GM19395 (cell line): ENCODE results near the gene PYGB.

Source experiments
- ATAC-seq: cut with Tn5 transposase; IDR thresholded peaks from one replicate; pipeline ENCODE4 v1.9.1; 2021; ENCODE audit warnings: mild to moderate bottlenecking, moderate library complexity; ENCODE audit not compliant: unreplicated experiment

The PYGB gene

DNA sequence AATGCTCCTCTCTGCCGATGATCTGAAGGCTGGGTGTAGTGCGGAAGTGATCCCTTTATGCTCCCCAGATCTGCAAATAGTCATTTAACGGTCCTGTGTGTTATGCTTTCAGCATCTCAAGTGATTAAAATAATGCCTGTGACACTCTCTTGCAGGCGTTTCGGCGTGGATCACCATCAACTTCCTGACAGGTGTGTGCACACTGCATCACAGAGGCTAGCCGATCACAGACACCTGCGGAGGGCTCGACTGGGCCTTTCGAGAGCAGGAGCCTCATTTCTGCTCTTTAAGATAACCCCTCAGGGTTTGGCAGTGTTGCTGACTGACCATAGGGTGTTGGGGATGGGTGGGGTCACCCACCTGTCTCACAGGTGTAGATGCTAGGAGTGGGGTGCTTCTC is 32.4 kb upstream of the PYGB start:
- no peak for ATAC-seq

DNA sequence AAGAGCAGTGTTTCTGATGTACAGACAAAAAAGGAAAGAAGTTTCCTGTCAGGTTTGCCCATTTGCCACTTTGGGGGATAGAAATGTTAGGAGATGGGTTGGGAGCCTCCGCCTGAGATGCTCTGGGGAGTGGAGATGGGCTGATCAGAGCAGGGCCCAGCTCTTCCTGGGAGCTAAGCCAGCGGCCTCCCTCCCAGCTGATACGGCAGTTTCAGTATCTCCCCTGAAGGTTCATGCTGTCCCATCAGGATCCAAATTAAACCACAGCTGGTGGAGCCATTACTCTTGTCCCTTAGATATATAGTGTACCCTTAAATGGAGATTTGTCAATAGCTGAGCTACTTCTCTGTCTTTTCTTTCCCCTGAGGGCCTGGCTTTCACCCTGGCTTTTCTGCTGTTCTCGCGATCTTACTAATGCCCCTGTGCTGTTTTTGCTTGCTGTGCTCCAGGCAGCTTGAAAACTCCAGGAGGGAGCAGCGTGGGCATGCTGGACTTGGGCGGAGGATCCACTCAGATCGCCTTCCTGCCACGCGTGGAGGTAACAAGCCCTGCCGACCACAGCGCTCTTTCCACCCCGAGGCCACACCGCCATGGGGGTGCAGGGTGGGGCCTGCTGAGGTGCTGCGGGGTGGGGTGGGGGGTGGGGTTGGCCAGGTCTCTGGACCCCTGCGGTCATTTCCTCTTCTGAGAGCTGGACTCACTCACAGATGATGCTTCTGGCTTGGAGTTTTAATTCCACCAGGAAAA is 31.5 kb upstream of the PYGB start:
- ATAC-seq = no peak

DNA sequence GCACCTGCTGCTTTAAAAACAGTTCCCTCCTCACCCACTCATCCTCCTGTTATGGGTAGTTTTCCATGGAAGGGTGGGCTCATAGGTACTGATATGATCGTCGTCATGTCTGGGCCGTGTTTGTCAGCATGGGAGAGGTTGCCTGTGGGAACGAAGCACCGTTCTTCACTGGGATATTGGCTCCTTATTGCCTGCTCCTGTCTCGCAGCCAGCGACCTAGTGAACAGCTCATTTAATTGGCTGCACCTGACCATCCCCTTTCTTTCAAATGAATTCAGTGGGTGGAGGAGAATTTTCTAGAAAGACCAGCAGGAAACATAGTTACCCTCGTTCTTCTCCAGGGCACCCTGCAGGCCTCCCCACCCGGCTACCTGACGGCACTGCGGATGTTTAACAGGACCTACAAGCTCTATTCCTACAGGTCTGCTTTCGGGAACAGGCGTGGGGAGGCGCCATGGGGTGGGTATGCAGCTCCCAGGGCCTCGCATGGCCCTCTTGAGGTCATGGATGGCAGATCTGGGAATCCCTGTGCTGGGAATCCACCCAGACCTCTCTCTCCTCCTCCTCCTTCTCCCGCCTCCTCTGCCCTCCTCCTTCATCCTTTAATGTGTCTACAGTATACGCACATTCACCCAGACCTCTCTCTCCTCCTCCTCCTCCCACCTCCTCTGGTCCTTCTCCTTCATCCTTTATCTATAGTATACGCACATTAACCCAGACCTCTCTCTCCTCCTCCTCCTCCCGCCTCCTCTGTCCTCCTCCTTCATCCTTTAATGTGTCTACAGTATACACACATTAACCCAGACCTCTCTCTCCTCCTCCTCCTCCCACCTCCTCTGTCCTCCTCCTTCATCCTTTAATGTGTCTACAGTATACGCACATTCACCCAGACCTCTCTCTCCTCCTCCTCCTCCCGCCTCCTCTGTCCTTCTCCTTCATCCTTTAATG is 30.4 kb upstream of the PYGB start:
- ATAC-seq = no peak

DNA sequence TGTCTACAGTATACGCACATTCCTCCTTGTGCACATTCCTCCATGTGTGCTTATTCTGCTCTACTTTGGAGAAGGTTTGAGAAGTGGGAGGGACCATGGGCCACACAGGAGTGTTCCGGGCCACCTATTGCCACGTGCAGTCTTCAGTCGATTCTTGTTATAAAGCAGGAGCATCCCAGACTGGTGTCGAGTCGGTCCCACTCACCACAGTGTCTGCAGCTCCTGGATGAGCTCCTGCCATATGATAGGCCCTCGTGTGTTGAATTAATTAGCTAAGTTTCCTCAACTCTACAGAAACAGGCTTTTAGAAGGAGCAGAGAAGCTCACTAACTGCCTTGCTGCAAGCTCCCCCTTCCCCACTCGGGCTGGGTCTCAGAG is 29.8 kb upstream of the PYGB start:
- no peak for ATAC-seq

DNA sequence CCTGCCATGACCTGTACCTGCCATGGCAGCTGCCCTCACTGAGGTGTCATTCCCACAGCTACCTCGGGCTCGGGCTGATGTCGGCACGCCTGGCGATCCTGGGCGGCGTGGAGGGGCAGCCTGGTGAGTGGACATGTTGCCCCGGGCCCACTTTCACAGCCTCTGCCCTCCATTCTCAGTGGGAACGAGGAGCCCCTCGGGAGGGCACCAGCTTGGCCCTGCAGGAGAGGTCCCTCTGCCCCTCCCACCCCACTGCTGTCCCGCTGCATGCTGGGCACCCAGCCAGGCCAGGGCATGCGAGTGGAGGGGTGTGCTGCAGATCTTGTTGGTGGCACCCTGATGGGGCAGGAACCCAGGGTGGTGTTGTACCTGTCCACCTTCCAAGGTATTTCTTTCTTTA is 29.4 kb upstream of the PYGB start:
- ATAC-seq = no peak

DNA sequence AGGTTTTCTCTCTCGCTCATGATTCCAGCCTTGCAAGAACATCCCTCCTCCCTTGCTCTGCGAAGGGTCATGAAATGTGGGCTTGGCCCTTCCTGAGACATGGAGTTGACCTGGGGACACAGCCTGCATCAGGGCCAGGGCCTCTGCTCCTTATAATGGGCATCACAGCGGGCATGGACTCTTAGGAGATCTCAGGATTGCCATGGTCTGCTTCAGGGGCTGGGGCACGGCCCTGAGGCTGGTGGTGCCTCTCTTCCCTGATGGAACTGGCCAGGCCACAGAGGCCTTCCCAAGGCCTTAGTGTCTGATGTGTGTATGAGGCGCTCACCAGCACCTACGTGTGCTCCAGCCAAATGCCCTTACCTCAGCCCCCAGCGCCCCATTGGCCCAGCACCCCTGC is 28.5 kb upstream of the PYGB start:
- ATAC-seq = no peak

DNA sequence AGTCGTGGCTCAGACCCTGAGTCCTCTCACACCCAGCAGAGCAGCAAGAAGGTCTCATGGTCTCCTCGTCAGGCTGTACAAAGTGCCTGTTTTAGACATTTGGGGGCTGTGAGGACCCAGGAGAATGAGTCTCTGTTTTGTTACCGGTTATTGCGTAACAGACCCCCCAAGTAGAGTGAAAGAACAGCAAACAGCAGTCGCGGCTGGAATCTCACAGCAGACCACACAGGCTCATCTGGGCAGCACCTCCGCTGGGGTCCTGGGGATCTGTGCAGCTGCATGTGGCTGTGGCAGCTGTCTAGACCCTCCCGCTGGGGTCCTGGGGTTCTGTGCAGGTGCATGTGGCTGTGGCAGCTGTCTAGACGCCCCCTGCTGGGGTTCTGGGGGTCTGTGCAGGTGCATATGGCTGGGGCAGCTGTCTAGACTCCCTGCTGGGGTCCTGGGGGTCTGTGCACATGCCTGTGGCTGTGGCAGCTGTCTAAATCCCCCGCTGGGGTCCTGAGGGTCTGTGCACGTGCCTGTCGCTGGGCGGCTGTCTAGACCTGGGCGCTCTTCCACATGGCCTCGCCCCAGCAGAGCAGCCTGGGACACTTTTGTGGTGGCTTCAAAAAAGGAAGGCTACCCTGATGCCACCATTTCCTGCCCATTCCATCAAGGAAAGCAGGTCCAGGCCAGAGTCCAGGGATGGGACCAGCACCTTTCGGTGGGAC is 27.7 kb upstream of the PYGB start:
- no peak for ATAC-seq

DNA sequence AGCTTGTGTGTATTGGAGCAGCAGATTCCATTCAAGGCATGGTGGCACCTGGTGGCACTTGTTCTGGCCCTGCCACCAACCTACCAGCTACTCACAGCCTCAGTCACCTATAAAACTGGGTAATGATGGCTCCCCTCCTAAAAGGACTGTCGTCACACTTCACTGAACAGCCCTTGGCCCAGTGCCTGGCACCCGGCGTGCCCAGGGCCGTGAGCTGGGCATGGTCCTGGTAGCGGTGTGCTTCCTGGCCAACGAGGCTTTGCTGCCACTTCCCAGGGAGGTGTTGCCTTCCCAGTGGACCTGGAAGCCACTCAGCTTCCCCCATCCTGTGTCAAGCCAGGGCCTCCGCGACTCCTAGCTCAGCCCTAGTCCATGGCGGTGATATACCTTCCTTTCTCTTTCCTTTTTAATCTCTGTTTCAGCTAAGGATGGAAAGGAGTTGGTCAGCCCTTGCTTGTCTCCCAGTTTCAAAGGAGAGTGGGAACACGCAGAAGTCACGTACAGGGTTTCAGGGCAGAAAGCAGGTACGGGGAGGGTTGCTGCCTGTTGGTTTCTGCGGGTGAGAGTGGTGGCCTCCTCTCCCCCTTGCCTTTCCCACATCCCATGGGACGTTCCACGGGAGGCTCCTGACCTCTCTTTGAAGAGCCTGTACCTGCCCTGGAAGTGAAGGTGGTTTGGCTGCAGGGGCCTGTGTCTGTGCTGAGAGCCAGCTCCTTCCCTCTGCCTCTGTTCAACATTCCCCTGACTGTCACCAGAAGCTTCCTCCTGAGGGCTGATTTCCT is 26.9 kb upstream of the PYGB start:
- no peak for ATAC-seq

DNA sequence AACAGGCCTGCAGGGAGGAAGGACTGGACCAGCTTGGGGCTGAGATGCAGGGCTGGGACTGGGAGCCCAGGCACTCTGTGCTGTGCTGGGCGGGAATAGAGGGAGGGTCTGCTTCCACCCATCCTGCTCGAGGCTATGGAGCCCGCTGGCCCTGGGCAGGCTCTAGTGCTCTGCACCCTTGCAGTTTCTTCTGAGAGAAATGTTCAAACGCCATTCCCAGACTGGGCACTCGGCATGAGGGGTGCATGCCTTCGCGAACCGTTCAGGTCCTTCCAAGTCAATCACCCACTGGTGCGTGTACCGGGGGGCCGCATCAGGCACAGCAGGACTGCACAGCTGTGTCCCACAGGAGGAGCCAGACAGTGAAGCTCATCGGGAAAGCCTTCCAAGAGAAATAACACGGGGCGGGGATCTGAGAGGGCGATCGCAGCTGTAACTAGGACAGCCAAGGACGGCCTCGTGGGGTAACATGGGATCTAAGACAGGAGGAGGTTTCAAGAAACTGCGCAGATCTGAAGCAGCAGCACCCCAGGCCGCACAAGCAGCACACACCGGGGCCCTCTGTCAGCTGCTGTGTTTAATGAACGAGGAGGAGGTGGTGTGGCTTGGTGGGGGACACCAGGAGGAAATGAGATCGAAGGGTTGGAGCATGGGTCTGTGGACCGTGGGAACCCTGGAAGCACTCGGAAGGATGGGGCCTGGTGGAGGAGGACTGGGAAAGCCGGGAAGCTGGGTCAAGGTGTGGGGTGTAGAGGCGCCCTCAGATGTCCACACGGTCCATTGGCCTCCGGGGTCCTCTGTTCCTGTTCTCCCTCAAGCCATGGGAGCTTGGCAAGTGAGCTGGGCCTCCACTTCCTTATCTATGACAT is 26.1 kb upstream of the PYGB start:
- no peak for ATAC-seq

DNA sequence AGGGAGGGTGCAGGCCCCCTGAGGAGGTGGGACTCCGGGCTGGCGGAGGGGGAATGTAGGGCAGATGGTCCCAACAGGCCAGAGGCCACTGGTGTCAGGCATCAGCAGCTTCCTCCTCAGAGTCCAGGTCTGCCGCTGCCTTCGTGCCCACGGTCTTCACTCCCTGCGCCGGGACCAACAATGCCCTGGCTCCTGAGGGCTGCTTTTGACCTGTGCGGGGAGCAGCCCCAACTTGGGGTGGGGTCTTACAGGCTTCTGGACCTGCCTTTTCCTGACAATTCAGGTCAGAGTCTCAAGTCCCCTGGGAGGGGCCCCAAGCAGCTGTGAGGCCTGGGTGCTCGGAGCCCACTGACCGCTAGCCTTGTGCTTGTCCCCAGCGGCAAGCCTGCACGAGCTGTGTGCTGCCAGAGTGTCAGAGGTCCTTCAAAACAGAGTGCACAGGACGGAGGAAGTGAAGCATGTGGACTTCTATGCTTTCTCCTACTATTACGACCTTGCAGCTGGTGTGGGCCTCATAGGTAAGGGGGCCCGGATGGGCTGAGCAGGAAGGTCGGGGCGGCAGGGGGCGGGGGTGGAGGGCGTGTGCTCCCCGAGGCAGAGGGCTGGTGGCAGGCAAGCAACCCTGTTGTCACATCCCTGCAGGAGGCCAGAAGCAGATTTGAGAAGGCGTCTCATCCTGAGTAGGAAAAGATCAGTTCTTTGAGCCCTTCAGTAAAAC is 25.3 kb upstream of the PYGB start:
- no peak for ATAC-seq

DNA sequence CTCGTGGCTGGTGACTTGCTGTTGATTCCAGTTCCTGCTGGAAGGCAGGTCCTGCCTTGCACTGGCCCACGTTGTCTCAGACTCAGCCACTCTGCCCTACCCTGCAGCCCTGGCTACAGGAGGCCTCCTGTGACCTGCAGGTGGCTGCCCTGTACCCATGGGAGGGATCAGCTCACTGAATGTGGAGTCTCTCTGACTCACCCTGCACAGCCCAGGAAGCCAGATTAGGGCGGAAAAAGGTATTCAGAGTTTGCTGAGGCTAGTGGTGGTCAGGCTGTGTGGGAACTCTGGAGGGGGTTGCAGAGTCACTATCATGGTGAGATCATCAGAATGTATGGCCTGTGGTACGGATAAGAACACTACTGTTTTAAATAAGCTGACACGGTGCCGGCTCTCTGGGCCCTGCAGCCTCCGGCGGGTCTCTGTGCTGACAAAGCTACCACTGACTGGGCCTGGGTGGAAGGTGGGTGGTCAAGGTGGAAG is 24.7 kb upstream of the PYGB start:
- no peak for ATAC-seq

DNA sequence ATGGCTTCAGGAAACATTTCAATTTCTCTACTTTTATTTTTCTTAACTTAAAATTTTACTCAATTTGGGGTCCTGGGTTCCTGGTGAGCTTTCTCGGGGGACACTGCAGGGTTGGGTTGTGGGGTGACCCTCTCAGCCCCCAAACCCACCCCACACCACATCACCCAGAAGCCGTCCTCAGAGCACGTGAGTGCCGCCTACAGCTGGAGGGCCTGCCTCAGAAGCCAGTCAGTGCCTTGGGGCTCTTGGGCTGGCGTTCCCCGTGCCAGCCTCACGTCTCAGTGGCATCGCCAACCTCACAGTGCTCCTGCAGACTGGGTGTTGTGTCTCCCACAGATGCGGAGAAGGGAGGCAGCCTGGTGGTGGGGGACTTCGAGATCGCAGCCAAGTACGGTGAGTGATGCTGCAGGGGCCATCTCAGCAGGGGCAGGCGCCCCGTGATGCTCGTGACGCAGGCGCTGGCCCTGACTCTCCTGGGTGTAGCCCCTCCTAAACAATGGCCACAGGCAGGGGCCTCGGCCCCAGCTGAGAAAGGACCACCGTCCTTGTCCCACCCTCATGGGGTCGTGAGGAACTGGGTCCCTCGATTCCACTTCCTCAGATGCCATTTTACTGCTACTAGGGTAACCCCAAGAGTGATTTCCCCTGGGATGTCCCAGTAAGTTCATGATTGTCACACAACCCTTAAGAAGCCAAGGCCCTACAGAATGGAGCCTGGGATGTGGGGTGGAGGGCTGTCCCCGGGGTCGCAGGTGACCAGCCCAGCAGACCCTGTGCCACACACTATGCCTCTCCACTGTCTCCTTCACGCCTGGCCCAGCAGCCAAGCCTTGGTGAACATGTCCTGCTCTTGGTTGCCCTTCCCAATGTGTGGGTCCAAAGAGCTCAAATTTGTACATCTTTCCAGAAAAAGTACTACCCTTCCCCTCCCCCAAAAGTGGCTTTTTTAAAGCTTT is 23.8 kb upstream of the PYGB start:
- no peak for ATAC-seq

DNA sequence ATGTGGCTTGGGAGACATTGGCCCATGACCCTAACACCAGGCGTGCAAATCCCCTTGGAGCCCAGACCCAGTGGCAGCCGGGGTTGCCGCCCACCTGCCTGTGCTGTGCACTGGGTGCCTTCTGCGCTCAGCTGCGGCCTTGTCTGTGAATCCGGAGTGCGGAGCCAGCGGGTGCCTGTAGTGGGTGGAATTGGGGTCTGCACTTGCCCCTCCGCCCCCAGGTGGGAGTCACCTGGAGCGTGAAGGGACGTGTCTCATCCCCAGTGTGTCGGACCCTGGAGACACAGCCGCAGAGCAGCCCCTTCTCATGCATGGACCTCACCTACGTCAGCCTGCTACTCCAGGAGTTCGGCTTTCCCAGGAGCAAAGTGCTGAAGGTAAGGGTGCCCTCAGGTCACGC is 22.9 kb upstream of the PYGB start:
- no peak for ATAC-seq

DNA sequence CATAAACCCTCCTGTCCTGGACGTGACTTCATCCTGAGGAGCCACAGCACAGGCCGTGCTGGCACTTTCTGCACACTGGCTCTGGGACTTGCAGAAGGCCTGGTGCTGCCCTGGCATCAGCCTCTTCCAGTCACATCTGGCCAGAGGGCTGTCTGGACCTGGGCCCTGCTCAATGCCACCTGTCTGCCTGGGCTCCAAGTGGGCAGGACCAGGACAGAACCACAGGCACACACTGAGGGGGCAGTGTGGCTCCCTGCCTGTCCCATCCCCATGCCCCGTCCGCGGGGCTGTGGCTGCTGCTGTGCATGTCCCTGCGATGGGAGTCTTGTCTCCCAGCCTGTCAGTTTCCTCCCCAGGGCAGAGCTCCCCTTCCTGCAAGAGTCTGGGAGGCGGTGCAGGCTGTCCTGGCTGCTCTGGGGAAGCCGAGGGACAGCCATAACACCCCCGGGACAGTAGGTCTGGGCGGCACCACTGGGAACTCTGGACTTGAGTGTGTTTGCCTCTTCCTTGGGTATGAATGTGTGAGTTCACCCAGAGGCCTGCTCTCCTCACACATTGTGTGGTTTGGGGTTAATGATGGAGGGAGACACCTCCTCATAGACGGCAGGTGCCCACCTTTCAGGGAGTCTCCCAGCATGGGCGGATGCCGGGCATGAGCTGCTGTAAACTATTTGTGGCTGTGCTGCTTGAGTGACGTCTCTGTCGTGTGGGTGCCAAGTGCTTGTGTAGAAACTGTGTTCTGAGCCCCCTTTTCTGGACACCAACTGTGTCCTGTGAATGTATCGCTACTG is 22.0 kb upstream of the PYGB start:
- no peak for ATAC-seq

DNA sequence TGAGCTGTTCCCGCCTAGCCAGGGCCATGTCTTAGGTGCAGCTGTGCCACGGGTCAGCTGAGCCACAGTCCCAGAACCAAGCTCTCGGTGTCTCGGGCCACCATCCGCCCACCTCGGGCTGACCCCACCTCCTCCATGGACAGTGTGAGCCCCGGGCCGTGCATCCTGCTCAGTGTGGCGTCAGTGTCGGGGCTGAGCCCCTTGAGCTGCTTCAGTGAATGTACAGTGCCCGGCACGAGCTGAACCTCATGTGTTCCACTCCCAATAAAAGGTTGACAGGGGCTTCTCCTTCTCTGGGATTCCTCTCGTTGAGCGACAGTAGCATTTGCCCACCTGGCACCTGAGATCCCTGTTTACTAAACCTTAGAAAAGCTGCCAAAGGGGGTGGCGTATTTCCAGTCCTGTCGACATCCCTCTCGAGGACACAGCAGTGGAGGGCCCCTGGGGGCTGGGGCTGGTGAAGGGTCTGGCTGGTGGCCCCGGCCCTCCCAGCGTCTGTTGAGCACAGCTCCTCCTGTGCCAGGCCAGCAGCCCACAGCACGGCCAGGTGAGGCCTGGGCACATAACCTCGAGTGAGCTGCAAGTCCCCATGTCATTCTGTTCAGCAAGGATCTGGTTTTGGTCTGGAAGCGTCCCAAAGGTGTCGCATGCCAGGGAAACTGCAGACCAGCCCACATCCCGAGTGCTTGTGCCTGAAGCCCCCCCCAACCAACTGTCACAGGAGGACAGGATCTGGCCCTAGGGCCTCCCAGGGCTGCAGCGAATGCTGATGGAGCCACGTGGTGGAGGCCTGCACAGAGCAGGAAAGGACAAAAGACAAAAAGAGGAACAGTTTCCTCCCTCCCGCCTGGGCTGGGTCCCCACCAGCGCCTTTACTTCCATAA is 21.2 kb upstream of the PYGB start:
- no peak for ATAC-seq

DNA sequence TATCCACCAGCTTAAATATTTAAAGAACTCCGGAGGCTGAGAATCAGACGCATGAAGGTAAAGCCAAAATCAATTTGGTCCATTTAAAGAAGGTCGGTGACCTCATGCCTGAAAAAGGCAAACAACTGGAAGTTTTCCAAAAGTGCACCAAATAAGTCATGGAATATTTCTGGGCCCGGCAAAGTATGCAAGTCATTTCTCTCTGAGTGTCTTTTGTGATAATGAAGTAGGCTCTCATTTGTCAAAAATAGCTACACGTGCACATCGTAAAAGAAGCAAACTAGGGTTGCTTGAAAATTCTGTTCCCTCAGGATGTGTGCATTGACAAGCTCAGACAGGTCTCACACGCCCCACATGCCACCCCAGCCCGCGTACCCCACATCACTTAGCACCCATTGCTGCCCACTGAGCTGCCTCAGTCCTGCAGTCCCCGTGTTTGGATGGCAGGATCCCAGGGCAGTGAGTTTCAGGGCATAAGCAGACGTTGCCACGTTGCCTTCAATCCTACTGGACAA is 20.5 kb upstream of the PYGB start:
- no peak for ATAC-seq
